ENCODE measurements around the gene ZDHHC3.

ZDHHC3 gene

GRCh38 chr3:44976002-44976815 lies at the start of gene ZDHHC3, which contains the start of gene EXOSC7:
ZDHHC3 (minus strand) TSS chr3:44976174; CDS start chr3:44959436, 16,738 bp downstream.
EXOSC7 (plus strand) TSS chr3:44976244; CDS start chr3:44976278, 34 bp downstream.
- H3K9me3 Mint-ChIP-seq (ENCODE audit: low read depth) = no peaks in the 10 kb centered on the region
- H3K27ac Mint-ChIP-seq = peak within 1 kb of the TSS; percentile 97
- H3K27me3 Mint-ChIP-seq = no peaks in the 10 kb centered on the region
- peak within 1 kb of the TSS; percentile 98 for H3K4me3 Mint-ChIP-seq
- peaks cover 10% of the 10 kb centered on the region for H3K36me3 Mint-ChIP-seq
- H3K4me1 Mint-ChIP-seq (ENCODE audit: low read depth) = peaks cover 58% of the 10 kb centered on the region

GRCh38 chr3:45024542-45025255 lies 48.7 kb upstream of the ZDHHC3 start:
- Mint-ChIP-seq H3K27me3 (no peaks in the 10 kb centered on the region), H3K4me1 (ENCODE audit: low read depth) (peaks cover 18% of the 10 kb centered on the region), H3K36me3 (peaks cover 3% of the 10 kb centered on the region), H3K9me3 (ENCODE audit: low read depth) (no peaks in the 10 kb centered on the region), H3K4me3 (no peak overlapping the region), H3K27ac (no peak overlapping the region)

GRCh38 chr3:45023675-45024074 lies 47.7 kb upstream of the ZDHHC3 start:
- Mint-ChIP-seq H3K27ac (no peak overlapping the region), H3K4me3 (no peak overlapping the region), H3K36me3 (peaks cover 4% of the 10 kb centered on the region), H3K9me3 (ENCODE audit: low read depth) (no peaks in the 10 kb centered on the region), H3K4me1 (ENCODE audit: low read depth) (peaks cover 20% of the 10 kb centered on the region), H3K27me3 (no peaks in the 10 kb centered on the region)

GRCh38 chr3:45021524-45022297 lies 45.7 kb upstream of the ZDHHC3 start:
- H3K27me3 Mint-ChIP-seq = no peaks in the 10 kb centered on the region
- H3K4me1 Mint-ChIP-seq (ENCODE audit: low read depth) = peaks cover 20% of the 10 kb centered on the region
- H3K4me3 Mint-ChIP-seq = no peak overlapping the region
- no peaks in the 10 kb centered on the region for H3K9me3 Mint-ChIP-seq (ENCODE audit: low read depth)
- no peak overlapping the region for H3K27ac Mint-ChIP-seq
- H3K36me3 Mint-ChIP-seq = peaks cover 8% of the 10 kb centered on the region

- peaks cover 19% of the 10 kb centered on the region for H3K4me1 Mint-ChIP-seq (ENCODE audit: low read depth)
- H3K27me3 Mint-ChIP-seq = no peaks in the 10 kb centered on the region
- H3K4me3 Mint-ChIP-seq = no peak overlapping the region
- no peaks in the 10 kb centered on the region for H3K9me3 Mint-ChIP-seq (ENCODE audit: low read depth)
- H3K36me3 Mint-ChIP-seq = peaks cover 10% of the 10 kb centered on the region
- peak overlapping the region; percentile 29 for H3K27ac Mint-ChIP-seq
Measured at GRCh38 chr3:45020534-45020933, 44.6 kb upstream of the ZDHHC3 start.

GRCh38 chr3:45017821-45018220 lies 41.8 kb upstream of the ZDHHC3 start:
- Mint-ChIP-seq H3K27me3 (no peaks in the 10 kb centered on the region), H3K36me3 (peaks cover 12% of the 10 kb centered on the region), H3K4me1 (ENCODE audit: low read depth) (peaks cover 19% of the 10 kb centered on the region), H3K4me3 (no peak overlapping the region), H3K27ac (no peak overlapping the region), H3K9me3 (ENCODE audit: low read depth) (no peaks in the 10 kb centered on the region)

- Mint-ChIP-seq H3K4me3 (no peak overlapping the region), H3K36me3 (peaks cover 16% of the 10 kb centered on the region), H3K27me3 (no peaks in the 10 kb centered on the region), H3K27ac (no peak overlapping the region), H3K4me1 (ENCODE audit: low read depth) (peaks cover 19% of the 10 kb centered on the region), H3K9me3 (ENCODE audit: low read depth) (no peaks in the 10 kb centered on the region)
Measured at GRCh38 chr3:45016916-45017315, 40.9 kb upstream of the ZDHHC3 start.

- H3K27ac Mint-ChIP-seq = peak overlapping the region; percentile 43
- H3K36me3 Mint-ChIP-seq = peaks cover 14% of the 10 kb centered on the region
- peaks cover 4% of the 10 kb centered on the region for H3K4me1 Mint-ChIP-seq (ENCODE audit: low read depth)
- H3K27me3 Mint-ChIP-seq = no peaks in the 10 kb centered on the region
- no peak overlapping the region for H3K4me3 Mint-ChIP-seq
- no peaks in the 10 kb centered on the region for H3K9me3 Mint-ChIP-seq (ENCODE audit: low read depth)
Measured at GRCh38 chr3:45012577-45012976, 36.6 kb upstream of the ZDHHC3 start.

GRCh38 chr3:45011756-45012508 lies 36.0 kb upstream of the ZDHHC3 start:
- Mint-ChIP-seq H3K36me3 (peaks cover 17% of the 10 kb centered on the region), H3K9me3 (ENCODE audit: low read depth) (no peaks in the 10 kb centered on the region), H3K4me1 (ENCODE audit: low read depth) (peaks cover 9% of the 10 kb centered on the region), H3K27me3 (no peaks in the 10 kb centered on the region), H3K4me3 (no peak overlapping the region), H3K27ac (no peak overlapping the region)

- H3K27ac Mint-ChIP-seq = no peak overlapping the region
- H3K9me3 Mint-ChIP-seq (ENCODE audit: low read depth) = no peaks in the 10 kb centered on the region
- H3K4me1 Mint-ChIP-seq (ENCODE audit: low read depth) = peaks cover 11% of the 10 kb centered on the region
- H3K27me3 Mint-ChIP-seq = no peaks in the 10 kb centered on the region
- no peak overlapping the region for H3K4me3 Mint-ChIP-seq
- H3K36me3 Mint-ChIP-seq = peaks cover 15% of the 10 kb centered on the region
Measured at GRCh38 chr3:45010811-45011333, 34.9 kb upstream of the ZDHHC3 start.

GRCh38 chr3:45009868-45010267 lies 33.9 kb upstream of the ZDHHC3 start:
- H3K9me3 Mint-ChIP-seq (ENCODE audit: low read depth) = no peaks in the 10 kb centered on the region
- H3K4me3 Mint-ChIP-seq = no peak overlapping the region
- peaks cover 25% of the 10 kb centered on the region for H3K36me3 Mint-ChIP-seq
- H3K4me1 Mint-ChIP-seq (ENCODE audit: low read depth) = peaks cover 21% of the 10 kb centered on the region
- H3K27me3 Mint-ChIP-seq = no peaks in the 10 kb centered on the region
- no peak overlapping the region for H3K27ac Mint-ChIP-seq

GRCh38 chr3:45008117-45008516 lies 32.1 kb upstream of the ZDHHC3 start:
- peaks cover 36% of the 10 kb centered on the region for H3K36me3 Mint-ChIP-seq
- peaks cover 31% of the 10 kb centered on the region for H3K4me1 Mint-ChIP-seq (ENCODE audit: low read depth)
- no peak overlapping the region for H3K4me3 Mint-ChIP-seq
- no peaks in the 10 kb centered on the region for H3K27me3 Mint-ChIP-seq
- H3K9me3 Mint-ChIP-seq (ENCODE audit: low read depth) = no peaks in the 10 kb centered on the region
- H3K27ac Mint-ChIP-seq = no peak overlapping the region

- H3K27ac Mint-ChIP-seq = peak overlapping the region; percentile 68
- no peaks in the 10 kb centered on the region for H3K9me3 Mint-ChIP-seq (ENCODE audit: low read depth)
- H3K27me3 Mint-ChIP-seq = no peaks in the 10 kb centered on the region
- H3K4me3 Mint-ChIP-seq = no peak overlapping the region
- H3K36me3 Mint-ChIP-seq = peaks cover 30% of the 10 kb centered on the region
- H3K4me1 Mint-ChIP-seq (ENCODE audit: low read depth) = peaks cover 37% of the 10 kb centered on the region
Measured at GRCh38 chr3:45007091-45007490, 31.1 kb upstream of the ZDHHC3 start.

- Mint-ChIP-seq H3K4me1 (ENCODE audit: low read depth) (peaks cover 37% of the 10 kb centered on the region), H3K27me3 (no peaks in the 10 kb centered on the region), H3K4me3 (no peak overlapping the region), H3K27ac (peak overlapping the region; percentile 7), H3K36me3 (peaks cover 29% of the 10 kb centered on the region), H3K9me3 (ENCODE audit: low read depth) (no peaks in the 10 kb centered on the region)
Measured at GRCh38 chr3:45003859-45004258, 27.9 kb upstream of the ZDHHC3 start.

Data from activated naive CD8-positive, alpha-beta T cell (primary cell).